Right ventricle myocardium inferior (tissue), 1 donor: Measurements from ENCODE around the gene IMMP2L. TPM values are rescaled to one million over a fixed set of nuclear protein-coding genes. Genes with fewer than 3 reads are reported as not detected.

Experiments
- ATAC-seq: fragments of 200-7000 bp; cut with Tn5 transposase; one replicate; pipeline ENCODE4 v1.9.1; 2020; ENCODE audit warnings: mild to moderate bottlenecking, moderate library complexity
- DNase-seq: peaks from one replicate; pipeline ENCODE4 v3.0.0; 2021; ENCODE audit errors: missing footprints
- intact Hi-C: fragments of 100-400 bp; cut with DNase I; formaldehyde crosslinking; loops from one replicate; pipeline ENCODE4 v1.11.0; 2022
- total RNA-seq: library from RNA; stranded (reverse); fragmentation: NEBNext Ultra II Directional; extraction: Animal tissue kit (Norgen Biotek cat#: 25700); gene quantifications from one replicate; pipeline ENCODE4 v1.2.1, GENCODE V29; 2021
- donor health status: DM: no; HTN: yes; CAD: no; lungs with severe emphysema.

Gene IMMP2L
- total RNA-seq, 1 donor from 2014 or later, result 14.3 TPM

DNA sequence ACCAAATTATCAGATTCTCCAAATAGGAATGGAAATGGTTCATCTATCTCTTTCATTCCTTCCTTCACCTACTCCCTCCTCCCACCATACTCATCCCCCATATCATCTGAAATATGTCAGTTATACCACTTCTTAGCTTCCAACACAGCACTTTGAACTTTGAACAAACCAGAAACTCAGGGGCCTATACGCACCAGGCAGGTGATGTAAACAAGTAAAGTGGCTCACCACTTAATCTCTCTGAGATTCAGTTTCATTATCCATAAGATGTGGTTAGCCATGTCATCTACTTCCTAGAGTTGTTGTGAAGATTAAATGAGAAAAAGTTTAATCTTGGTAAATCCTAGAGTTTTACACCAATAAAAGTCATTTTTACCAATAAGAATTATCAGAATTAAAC lies 537.3 kb downstream of the IMMP2L start:
- intact Hi-C loops, result no loop called here
- DNase-seq (no peak), ATAC-seq (no peak)

- ATAC-seq, result no peak
These were observed 543.1 kb downstream of the IMMP2L start for GRCh38 chr7:111018960-111019736.

DNA sequence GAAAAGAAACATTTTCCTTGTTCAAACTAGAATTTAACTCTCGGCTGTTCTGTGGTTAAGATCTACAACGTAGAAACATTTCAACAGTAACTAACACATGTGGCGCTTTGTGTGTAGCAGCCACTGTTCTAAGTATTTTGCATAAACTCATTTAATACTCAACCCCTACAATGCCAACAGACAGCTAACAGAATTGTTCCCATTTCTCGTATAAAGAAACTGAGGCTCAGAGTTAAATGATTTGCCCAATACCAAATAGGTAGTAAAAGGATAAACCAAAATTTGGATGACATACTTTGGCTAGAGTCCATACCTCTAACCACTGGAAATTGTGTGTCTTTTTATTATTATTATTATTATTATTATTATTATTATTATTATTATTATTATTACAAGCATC lies 543.8 kb downstream of the IMMP2L start:
- DNase-seq (no peak), ATAC-seq (no peak)
- intact Hi-C loops, result no loop called here

More at GRCh38 chr7:111018960-111019736, 543.1 kb downstream of the IMMP2L start:
- intact Hi-C loops, result no loop called here
- DNase-seq, result no peak

DNA sequence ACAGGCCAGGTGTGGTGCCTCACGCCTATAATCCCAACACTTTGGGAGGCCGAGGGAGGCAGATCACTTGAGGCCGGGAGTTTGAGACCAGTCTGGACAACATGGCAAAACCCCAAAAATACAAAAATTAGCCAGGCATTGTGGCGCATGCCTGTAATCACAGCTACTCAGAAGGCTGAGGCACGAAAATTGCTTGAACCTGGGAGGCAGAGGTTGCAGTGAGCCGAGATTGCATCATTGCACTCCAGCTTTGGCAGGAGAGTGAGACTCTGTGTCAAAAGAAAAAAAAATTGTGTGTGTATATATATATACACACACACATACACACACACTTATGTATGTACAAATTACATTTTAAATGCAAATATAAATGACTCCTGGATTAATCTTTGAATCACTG lies 548.2 kb downstream of the IMMP2L start:
- intact Hi-C loops, result no loop called here
- ATAC-seq (no peak), DNase-seq (no peak)

- intact Hi-C loops, result no loop called here
- DNase-seq (no peak), ATAC-seq (no peak)
These were observed 549.3 kb downstream of the IMMP2L start for GRCh38 chr7:111012799-111013675.

- intact Hi-C loops, result no loop called here
These were observed 550.1 kb downstream of the IMMP2L start for GRCh38 chr7:111012149-111012548.

DNA sequence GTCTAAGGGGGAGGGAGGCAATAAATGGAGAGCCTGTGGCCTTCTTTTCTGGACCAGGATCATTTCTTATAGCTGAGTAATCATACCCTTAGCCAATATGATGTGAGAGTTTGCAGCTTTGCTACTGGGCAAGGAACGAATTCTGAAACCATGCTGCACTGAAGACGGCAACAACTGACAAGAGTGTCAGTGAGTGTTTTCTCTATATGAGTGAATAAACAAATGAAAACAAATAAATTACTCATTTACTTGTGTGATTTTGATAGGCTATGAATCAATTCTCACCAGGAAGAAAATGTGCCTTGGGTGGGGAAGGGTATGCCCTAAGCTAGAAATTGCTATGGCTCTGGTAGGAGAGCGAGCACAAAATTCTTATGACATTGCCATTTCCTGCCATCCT lies 550.8 kb downstream of the IMMP2L start:
- intact Hi-C loops, result no loop called here
- ATAC-seq (no peak), DNase-seq (no peak)

More at GRCh38 chr7:111012149-111012548, 550.1 kb downstream of the IMMP2L start:
- DNase-seq, result no peak
- no peak for ATAC-seq

DNA sequence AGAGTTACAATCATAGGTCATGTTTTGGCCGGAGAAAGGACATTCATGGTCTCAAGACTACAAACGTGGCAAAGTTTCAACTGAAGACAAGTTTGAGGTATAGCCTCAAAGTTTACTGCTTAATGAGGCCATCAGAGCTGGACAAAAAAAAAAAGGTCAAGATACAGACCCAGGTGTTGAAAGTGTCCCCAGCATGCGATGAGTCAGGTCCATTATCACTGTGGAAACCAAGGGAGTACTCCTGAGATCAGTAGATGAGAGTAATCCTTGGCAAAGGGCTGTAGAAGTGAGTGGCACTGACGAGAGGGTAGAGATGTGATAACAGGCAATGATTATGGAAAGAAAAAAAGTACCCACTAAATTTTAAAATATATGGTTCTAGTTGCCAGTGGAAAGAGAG lies 551.5 kb downstream of the IMMP2L start:
- DNase-seq (no peak), ATAC-seq (no peak)
- intact Hi-C loops, result no loop called here

DNA sequence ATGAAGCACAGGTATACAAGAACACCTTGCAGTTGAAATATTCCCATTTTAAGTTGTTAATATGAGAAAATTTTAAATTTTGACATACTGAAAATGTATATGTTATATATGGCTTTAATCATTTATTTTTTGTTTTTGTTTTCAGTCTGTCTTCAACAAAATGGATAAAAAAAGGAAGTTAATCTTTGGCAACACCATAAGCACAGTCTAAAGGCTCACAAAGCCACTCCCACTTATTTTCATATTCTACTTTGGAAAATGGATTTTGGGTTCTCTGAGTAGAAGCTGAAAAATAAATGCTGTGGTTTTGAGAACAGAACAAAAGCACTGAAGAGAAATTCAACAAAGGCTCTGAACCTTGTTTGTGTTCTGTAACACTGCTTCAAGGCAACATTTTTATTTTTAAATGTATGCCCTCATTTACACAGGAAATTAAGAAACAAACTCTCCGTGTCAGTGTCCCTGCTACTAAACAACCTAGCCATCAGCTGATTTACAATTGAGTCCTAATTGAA lies 552.7 kb downstream of the IMMP2L start:
- ATAC-seq (no peak), DNase-seq (no peak)
- intact Hi-C loops, result no loop called here

DNA sequence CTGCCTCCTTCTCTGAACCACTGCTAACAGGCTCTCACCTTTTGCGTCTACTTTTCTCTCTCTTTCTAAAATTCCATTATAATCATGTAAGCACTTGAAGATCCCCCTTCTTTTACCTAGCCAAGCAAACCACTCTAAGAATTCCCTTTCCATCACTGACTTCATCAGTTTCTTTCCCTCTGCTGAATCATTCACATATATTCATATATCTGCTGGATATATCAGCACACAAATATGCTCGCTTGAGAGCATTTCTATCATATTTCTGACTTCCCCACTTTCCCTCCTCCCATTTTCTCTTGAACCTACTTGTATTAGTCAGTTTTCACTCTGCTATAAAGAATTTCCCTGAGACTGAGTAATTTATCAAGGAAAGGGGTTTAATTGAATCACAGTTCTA lies 555.6 kb downstream of the IMMP2L start:
- no peak for DNase-seq
- intact Hi-C loops, result no loop called here
- ATAC-seq, result no peak

DNA sequence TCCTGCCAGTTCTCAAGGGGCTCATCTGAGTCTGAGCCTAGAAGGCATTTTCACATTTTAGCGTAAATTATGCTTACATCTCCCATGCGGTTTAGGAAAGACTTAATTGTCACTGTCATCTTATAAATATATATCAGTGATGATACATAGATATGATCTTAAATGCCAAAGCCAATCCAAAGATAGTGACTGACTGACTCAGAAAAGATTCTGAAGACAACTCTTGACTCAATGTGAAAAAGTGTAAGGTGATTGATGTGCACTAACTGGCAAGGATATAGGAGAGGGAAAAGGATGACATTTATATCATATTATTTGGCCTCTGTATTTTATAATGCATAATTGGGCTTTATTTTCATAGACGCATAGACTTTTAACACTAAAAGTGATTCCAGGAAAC lies 556.3 kb downstream of the IMMP2L start:
- intact Hi-C loops, result no loop called here
- ATAC-seq, result no peak
- no peak for DNase-seq

DNA sequence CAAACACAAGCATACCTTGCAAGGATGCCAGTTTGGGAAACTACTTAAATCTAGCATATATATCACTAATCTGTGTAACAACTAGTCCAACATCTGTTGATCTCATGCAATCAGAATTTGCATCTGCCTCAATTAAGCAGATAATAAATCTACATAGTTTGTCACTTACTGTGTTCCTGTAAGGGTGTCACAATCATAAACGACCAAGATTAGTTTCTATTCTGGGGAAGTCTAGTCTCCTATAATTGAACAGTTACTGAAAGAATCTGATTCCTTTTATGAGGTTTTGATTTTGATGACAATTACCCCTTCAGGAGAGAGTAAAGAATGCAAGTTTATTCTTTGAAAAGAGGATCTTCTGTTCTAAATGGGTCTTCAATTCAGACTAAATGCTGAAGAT lies 556.8 kb downstream of the IMMP2L start:
- intact Hi-C loops, result no loop called here
- ATAC-seq (no peak), DNase-seq (no peak)

DNA sequence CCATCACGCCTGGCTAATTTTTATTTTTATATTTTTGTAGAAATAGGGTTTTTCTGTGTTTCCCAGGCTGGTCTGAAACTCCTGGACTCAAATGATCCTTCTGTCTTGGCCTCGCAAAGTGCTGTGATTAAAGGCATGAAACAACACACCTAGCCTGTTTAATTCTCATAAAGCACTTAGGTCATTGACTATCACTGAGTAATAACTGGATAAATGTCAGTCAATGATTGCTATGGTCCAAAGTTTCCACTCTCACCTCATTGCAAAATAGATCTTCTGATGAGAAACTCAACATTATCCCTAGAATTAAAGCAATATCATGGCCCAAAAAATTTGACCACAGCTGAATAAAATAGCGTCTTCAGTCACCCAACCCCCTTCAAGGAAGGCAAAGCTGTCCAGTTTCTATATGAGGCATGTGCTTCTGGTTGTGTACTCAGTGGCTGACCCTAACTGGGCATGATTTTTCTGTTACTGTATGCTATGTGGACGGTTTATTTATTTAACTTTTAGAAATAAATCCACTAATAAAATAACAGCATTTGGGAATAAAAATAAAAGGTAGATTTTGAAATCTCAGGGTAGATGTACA lies 557.9 kb downstream of the IMMP2L start:
- intact Hi-C loops, result no loop called here
- DNase-seq (no peak), ATAC-seq (no peak)

- DNase-seq (no peak), ATAC-seq (no peak)
- intact Hi-C loops, result no loop called here
These were observed 558.4 kb downstream of the IMMP2L start for GRCh38 chr7:111003883-111004282.

DNA sequence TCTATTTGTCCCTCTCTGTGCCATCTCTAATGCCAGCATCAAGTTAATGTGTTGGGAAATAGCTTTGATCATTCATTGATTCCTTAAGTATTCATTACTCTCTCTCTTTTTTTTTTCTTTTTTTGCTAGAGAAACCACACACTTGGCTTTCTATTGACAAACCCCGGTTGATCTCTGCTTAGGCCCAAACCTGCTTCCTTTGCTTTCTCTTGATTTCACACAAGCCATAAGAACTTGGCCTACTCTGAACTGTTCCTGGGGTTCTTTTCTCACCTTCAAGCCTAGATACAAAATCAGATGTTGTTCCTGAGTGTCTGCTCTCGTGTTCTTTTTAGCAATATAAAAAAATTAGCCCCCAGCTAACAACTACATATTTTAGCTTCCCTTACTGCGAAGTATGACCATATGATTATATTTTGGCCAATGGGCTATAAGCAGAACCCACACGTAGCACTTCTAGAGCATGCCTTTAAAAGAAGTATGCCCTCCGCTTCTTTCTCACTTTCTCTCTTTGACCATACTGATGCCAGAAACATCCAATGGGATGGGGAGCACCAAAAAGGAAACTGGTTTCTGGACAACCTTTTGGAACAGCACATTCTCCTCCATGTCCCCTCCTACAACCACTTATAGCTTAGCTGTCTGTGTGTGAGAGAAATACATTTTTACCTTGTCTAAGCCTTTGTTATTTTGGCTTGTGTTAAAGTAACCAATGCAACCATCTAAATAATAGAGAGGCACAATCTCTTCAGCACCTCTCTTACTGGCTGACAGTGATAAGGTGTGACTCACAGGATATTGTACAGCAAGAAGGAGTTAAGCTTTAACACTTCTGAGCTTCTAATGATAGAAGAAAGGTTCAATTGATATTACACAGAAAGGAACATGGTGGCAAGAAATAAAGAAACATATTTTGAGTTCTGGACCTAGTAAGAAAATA lies 568.0 kb downstream of the IMMP2L start:
- intact Hi-C loops, result no loop called here
- DNase-seq (no peak), ATAC-seq (peak; percentile 96)

- ATAC-seq, result no peak
- intact Hi-C loops, result loop anchor here (5.0 kb wide), 1 partner anchor 88 kb away; no protein-coding TSS in a partner anchor
- DNase-seq, result peak; percentile 56
These were observed 573.3 kb downstream of the IMMP2L start for GRCh38 chr7:110988890-110989501.

- intact Hi-C loops, result loop anchor here (5.0 kb wide), 1 partner anchor 89 kb away; no protein-coding TSS in a partner anchor
- DNase-seq (no peak), ATAC-seq (no peak)
These were observed 573.9 kb downstream of the IMMP2L start for GRCh38 chr7:110988348-110988747.
